Parathyroid adenoma (tissue), 2 donors: ENCODE measurements around the gene CRYBG1.

Experiments
- H2AFZ ChIP-seq: fragments of 300-600 bp; sonication (generic); one replicate; pipeline ENCODE4 v1.7.0; 2017; ENCODE audit warnings: antibody characterized with exemption, mild to moderate bottlenecking
- H3K27ac ChIP-seq: fragments of 300-600 bp; sonication (generic); one replicate; pipeline ENCODE4 v1.7.0; 2017
- H3K27me3 ChIP-seq: fragments of 300-600 bp; sonication (generic); one replicate; pipeline ENCODE4 v1.7.0; 2017; ENCODE audit warnings: low read length; ENCODE audit not compliant: control insufficient read depth, insufficient read depth
- H3K36me3 ChIP-seq: fragments of 300-600 bp; sonication (generic); one replicate; pipeline ENCODE4 v1.7.0; 2017; ENCODE audit warnings: low read length; ENCODE audit not compliant: control insufficient read depth, insufficient read depth
- H3K4me1 ChIP-seq: fragments of 300-600 bp; sonication (generic); one replicate; pipeline ENCODE4 v1.7.0; 2017; ENCODE audit warnings: control low read depth
- H3K4me2 ChIP-seq: fragments of 300-600 bp; sonication (generic); one replicate; pipeline ENCODE4 v1.7.0; 2017; ENCODE audit warnings: low read length
- H3K4me3 ChIP-seq: fragments of 300-600 bp; sonication (generic); one replicate; pipeline ENCODE4 v1.7.0; 2017; ENCODE audit warnings: low read depth, low read length
- H3K79me2 ChIP-seq: fragments of 300-600 bp; sonication (generic); one replicate; pipeline ENCODE4 v1.7.0; 2017; ENCODE audit warnings: control low read depth
- H3K9ac ChIP-seq: fragments of 300-600 bp; sonication (generic); one replicate; pipeline ENCODE4 v1.7.0; 2017; ENCODE audit warnings: mild to moderate bottlenecking
- H3K9me3 ChIP-seq: fragments of 300-600 bp; sonication (generic); one replicate; pipeline ENCODE4 v1.7.0; 2017; ENCODE audit warnings: low read length; ENCODE audit not compliant: control insufficient read depth
- TF ChIP-seq, protein P1 (sequence below): fragments of 300-600 bp; sonication (generic); IDR thresholded peaks from one replicate; pipeline ENCODE4 v1.7.0; 2017; ENCODE audit warnings: antibody characterized with exemption, mild to moderate bottlenecking
- donor health status: primary hyperparathyroidism.

CRYBG1 gene

DNA sequence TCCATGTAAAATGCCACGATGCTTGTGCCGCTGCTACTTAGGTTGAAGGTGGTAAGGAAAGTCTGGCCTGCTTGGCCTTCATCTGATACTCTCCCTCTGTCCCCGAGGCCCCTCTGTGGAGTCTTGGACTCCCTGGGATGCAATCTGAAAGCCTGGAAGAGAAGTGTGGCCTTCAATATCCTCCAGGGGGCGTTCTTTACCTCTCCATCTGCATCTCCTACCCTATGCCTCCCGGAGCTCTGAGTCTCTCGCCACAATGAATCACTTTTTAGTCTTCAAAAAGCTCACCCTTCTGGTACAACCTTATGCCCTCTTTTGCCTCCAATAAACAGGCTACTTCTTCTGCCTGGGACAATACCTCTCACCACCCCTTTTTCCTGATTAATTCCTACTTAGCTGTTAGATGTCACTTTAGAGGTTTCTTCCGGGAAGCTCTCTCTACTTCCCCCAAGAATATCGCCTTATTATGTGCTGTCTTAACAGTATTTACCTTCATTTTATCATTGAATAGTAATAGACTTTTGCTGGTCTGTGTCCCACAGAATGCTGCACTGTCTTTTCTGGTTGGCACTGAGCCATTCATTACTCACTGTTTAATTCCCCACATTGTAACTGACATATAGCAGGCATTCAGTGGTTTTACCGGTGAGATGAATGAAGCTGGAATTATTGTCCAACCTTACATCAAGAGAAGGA lies 21.0 kb upstream of the CRYBG1 start:
- Histone ChIP-seq H3K27ac (no peak overlapping the region), H3K9me3 (no peaks in the 10 kb centered on the region), H3K9ac (no peak overlapping the region), H3K79me2 (no peaks in the 10 kb centered on the region), H2AFZ (peak overlapping the region; percentile 70), H3K4me3 (no peak overlapping the region), H3K27me3 (no peaks in the 10 kb centered on the region), H3K4me1 (no peaks in the 10 kb centered on the region), H3K4me2 (no peak overlapping the region), H3K36me3 (no peaks in the 10 kb centered on the region)
- TF ChIP-seq, protein P1, sequence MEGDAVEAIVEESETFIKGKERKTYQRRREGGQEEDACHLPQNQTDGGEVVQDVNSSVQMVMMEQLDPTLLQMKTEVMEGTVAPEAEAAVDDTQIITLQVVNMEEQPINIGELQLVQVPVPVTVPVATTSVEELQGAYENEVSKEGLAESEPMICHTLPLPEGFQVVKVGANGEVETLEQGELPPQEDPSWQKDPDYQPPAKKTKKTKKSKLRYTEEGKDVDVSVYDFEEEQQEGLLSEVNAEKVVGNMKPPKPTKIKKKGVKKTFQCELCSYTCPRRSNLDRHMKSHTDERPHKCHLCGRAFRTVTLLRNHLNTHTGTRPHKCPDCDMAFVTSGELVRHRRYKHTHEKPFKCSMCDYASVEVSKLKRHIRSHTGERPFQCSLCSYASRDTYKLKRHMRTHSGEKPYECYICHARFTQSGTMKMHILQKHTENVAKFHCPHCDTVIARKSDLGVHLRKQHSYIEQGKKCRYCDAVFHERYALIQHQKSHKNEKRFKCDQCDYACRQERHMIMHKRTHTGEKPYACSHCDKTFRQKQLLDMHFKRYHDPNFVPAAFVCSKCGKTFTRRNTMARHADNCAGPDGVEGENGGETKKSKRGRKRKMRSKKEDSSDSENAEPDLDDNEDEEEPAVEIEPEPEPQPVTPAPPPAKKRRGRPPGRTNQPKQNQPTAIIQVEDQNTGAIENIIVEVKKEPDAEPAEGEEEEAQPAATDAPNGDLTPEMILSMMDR = peak; percentile 63

DNA sequence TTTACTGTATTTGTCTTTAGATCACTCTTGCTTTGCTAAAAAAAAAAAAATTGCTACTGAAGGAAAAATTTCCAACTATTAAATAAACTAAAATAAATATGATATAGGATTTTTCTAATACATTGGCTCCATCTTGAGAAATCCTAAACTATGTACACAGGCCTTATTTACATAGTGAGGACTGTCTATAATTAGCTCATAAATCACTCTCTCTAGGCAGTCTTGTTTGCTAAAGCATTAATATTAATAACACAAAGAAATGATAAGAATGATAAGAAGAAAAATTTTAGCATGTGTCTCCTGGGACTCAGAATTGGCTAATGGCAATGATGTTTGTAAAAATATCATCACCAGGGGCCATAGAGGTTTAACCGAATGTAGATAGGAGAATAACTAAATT lies 13.3 kb upstream of the CRYBG1 start:
- Histone ChIP-seq H3K4me2 (no peak overlapping the region), H3K9me3 (no peaks in the 10 kb centered on the region), H3K9ac (no peak overlapping the region), H3K36me3 (no peaks in the 10 kb centered on the region), H3K27me3 (no peaks in the 10 kb centered on the region), H2AFZ (no peak overlapping the region), H3K27ac (no peak overlapping the region), H3K4me3 (no peak overlapping the region), H3K4me1 (no peaks in the 10 kb centered on the region), H3K79me2 (no peaks in the 10 kb centered on the region)
- TF ChIP-seq, protein P1 = no peak

DNA sequence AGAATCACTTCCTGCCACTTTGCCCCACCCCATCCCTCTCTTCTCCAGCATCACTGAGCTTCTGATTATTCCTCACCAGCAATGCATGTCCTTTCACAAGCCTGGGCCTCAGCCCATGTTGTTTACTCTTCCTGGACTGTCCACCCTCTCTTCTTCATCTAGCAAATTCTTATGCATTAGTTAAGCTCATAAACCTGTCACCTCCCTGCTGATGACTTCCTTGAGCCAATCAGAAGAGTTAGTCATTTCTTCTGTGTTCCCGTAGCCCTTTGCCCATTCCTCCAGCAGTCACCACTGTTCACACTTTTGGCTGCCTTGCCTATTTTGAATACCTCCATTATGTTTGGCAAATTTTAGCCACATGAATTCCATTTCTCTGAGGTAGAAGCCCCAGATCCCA lies 4.1 kb upstream of the CRYBG1 start:
- Histone ChIP-seq H3K36me3 (no peaks in the 10 kb centered on the region), H3K4me1 (no peaks in the 10 kb centered on the region), H3K27ac (no peak overlapping the region), H3K4me2 (no peak overlapping the region), H2AFZ (peak overlapping the region; percentile 14), H3K9ac (no peak overlapping the region), H3K79me2 (no peaks in the 10 kb centered on the region), H3K9me3 (no peaks in the 10 kb centered on the region), H3K27me3 (no peaks in the 10 kb centered on the region), H3K4me3 (no peak overlapping the region)
- TF ChIP-seq, protein P1 = no peak

DNA sequence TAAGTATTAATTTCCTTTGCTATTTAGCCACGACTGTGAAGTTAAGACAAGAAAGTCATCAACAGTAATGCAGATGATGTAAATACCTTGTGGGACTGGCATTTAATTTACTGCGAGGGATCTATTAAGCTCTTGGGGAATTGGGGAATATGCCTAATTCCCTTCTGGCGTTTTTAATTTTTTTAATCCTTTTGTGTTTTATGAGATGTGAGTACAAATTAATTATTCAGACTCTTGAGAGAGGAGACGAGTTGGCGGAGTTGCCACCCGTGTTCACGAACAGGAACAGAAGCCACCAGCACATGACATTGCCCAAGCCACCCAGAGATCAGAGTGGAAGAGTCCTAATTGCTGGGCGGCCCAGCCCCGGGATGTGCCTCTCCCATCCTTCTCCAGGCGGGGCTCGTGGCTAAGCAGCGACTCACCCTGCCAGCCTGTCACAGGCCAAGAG lies 533 bp upstream of the CRYBG1 start:
- no peaks in the 10 kb centered on the region for H3K79me2 ChIP-seq
- H3K36me3 ChIP-seq = no peaks in the 10 kb centered on the region
- peak overlapping the region; percentile 99 for H2AFZ ChIP-seq
- H3K27me3 ChIP-seq = no peaks in the 10 kb centered on the region
- TF ChIP-seq, protein P1 = no peak
- no peak overlapping the region for H3K9ac ChIP-seq
- no peaks in the 10 kb centered on the region for H3K4me1 ChIP-seq
- H3K9me3 ChIP-seq = no peaks in the 10 kb centered on the region
- H3K27ac ChIP-seq = no peak overlapping the region
- peak overlapping the region; percentile 75 for H3K4me2 ChIP-seq
- no peak overlapping the region for H3K4me3 ChIP-seq

DNA sequence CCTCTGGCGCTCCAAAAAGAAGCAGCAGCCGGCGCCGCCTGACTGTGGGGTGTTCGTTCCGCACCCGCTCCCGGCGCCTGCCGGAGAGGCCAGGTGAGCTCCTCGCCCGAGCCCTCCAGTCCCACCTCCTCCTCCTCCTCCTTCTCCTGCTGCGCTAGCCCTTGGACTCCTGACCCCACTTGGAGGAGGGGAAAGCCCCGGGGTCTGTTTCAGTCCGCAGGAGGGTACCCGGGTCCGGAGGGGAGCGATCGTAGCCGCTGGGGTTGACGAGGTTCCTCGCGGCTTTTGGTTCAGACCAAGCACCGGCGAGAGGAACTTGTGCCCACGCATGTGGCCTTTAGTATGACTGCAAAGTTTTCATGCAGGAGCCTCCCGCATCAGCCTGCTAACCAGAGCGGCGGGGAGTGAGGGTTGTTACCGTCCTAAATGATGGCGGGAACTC lies 493 bp downstream of the CRYBG1 start:
- Histone ChIP-seq H3K9ac (no peak overlapping the region), H3K79me2 (no peaks in the 10 kb centered on the region), H3K4me3 (peak overlapping the region; percentile 57), H3K36me3 (no peaks in the 10 kb centered on the region), H3K27me3 (no peaks in the 10 kb centered on the region), H3K27ac (peak overlapping the region; percentile 45), H3K4me1 (no peaks in the 10 kb centered on the region), H2AFZ (peak overlapping the region; percentile 99), H3K4me2 (peak overlapping the region; percentile 75), H3K9me3 (no peaks in the 10 kb centered on the region)
- TF ChIP-seq, protein P1 = no peak
